ENCODE results near the gene CDC45.
"Not testable (repeated sequence)": the region's sequence is repeated elsewhere in the genome, so short reads cannot be mapped to it uniquely, and the experiment has no call there.

The CDC45 gene

DNA sequence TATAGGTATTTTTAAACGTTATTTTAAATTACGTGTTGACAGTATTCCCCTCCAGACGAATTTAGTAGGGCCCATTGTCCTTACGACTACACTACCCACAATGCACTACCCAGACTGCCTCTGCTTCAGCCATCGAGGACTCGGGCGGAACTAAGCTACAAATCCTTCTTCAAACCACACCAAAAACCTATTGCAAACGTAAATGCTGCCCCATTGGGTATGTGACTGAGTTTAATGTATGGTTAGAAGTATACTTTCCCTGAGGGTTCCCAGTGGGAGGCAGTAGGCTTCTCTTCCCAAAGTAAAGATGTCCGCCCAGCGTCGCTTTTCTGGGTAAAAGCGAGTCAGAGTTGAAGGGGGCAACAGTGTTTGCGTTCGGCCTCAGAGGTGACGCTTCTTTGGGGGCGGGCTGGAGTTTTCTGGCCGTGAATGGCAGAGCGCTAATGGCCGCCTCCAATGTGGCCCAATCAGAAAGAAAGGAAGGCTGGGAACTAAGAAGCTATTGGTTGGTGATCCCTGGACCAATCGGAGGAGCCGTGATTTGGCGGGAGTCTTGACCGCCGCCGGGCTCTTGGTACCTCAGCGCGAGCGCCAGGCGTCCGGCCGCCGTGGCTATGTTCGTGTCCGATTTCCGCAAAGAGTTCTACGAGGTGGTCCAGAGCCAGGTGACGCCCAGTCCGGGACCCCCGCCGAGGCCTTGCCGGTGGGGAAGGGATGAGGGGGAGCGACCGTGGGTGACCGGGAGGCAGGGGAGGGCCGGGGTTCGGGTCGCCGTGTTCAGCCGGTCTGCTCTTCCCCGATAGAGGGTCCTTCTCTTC, at the start of gene CDC45:
Gene CDC45 (plus strand): TSS at position 566 of the 818 bp plus-strand sequence. CDS start 49 bp downstream, at position 615.
- DNase-seq (ENCODE audit: low read depth, low spot score) = peak; percentile 95

- DNase-seq (ENCODE audit: low read depth, low spot score) = no peak
These were observed 49.5 kb upstream of the CDC45 start for GRCh38 chr22:19429950-19430889.

DNA sequence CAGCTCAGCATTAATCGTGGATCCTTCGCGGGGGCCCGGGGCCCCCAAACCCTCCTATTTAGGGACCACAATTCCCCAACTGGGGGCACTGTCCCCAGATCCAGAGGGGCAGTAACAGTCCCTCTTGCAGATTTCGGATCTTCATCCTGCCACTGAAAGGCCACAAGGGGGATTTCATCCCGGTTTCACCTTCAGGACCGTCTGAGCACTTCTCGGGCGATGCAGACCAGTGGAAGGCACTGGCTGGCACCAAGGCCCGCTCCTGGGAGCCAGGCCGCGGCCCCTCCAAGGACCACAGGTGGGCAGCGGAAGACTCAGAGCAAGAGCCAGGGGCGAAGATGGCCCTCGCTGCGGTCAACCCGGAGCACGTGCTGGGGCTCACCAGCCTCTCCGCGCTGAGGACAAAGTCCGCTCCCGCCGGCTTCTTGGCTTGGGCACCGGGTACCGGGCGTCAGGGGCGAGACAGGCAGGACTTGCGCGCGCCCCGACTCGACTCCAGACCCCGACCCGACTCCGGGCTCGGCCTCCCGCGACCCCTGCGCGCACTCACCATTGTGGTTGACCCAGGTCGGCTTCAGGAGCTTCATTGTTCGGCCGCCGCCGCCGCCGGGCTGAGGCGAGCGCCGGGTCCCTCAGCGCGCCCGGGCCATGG, 48.7 kb upstream of the CDC45 start:
- no peak for DNase-seq (ENCODE audit: low read depth, low spot score)

- DNase-seq (ENCODE audit: low read depth, low spot score) = no peak
These were observed 48.0 kb upstream of the CDC45 start, which contains the start of gene HIRA for GRCh38 chr22:19431649-19432132. TSS of gene HIRA (minus strand) at chr22:19431733. CDS start at chr22:19431476, 257 bp downstream.

DNA sequence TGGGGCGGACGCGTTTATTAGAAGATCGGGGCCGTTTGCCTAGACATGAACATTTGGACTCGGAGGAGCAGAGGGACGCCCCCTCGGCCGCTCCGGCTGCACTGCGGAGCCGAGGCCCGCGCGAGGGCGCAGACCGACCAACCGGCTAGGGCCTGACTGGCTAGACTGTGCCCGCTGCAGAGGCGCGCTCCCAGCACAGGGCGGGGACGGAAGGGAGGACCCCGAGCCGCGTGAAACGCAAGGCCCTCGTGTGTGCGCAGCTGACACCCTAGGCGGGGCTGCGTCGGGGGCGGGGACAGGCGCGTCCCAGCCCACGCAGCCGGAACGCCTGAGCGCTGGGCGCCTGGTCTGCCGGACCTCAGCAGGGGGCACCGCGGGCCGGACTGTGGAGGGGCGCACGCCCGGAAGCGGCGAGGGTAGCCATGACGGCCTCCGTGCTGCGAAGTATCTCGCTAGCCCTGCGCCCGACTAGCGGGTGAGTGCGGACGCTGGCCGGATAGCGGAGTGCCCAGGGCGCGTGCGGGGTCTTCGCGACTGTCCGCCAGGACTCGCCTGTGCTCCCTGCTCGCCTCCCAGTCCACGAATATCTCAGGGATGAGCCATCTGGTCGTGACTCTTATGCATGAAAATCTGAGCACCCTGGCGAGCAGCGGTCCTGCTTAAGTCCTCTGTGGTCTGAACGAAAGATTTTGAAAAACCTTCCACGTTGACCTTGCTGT, 47.4 kb upstream of the CDC45 start, which contains the start of gene MRPL40:
Gene MRPL40 (plus strand): TSS at position 413 of the 719 bp plus-strand sequence. CDS start 10 bp downstream, at position 423.
- no peak for DNase-seq (ENCODE audit: low read depth, low spot score)

DNA sequence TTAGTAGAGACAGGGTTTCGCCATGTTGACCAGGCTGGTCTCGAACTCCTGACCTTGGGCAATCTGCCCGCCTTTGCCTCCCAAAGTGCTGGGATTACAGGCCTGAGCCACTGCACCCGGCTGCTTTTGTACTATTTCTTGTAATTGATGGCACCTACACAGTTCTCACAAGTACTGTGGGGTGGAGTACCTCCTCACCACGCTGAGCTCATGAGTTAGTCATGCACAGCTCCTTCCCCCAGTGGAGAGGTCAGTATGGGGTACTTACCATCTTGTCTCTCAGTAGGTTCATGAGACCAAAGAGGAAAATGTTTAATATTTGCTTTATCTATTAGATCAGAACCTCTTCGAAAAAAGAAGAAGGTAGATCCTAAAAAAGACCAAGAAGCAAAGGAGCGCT, 45.3 kb upstream of the CDC45 start:
- no peak for DNase-seq (ENCODE audit: low read depth, low spot score)

DNA sequence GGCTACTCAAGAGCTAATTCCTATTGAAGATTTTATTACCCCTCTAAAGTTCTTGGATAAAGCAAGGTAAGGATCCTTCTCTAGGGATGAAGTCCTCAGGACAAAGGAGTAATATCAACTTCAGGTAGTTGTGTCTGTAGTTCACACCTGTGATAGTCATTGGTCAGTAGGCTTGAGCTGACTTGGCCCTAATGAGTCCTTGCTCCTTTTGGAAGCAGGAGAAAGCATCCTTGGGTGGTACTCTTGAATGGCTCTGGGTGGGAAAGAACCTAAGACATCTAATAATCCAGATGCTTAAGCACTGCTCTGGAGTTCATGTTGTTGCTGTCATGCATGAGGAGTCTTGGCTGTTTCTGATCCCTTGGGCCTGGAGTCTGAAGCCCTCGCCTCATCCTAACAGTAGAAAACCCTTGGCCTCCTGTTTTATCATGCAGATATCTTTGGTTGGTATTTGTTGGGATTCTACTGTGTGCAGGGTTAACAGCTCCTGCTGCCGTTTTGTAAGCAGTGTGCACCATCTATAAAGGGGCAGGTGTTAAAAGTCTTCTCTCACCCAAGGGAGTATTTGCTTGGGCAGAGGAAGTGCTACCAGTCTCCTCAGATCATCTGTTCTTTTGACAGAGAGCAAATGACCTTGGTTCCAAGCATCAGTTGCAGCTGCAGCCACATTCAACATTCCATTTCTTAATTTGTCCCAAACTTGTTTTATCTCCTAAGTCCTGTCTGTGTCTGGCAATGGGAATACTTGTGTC, 44.7 kb upstream of the CDC45 start:
- no peak for DNase-seq (ENCODE audit: low read depth, low spot score)

DNA sequence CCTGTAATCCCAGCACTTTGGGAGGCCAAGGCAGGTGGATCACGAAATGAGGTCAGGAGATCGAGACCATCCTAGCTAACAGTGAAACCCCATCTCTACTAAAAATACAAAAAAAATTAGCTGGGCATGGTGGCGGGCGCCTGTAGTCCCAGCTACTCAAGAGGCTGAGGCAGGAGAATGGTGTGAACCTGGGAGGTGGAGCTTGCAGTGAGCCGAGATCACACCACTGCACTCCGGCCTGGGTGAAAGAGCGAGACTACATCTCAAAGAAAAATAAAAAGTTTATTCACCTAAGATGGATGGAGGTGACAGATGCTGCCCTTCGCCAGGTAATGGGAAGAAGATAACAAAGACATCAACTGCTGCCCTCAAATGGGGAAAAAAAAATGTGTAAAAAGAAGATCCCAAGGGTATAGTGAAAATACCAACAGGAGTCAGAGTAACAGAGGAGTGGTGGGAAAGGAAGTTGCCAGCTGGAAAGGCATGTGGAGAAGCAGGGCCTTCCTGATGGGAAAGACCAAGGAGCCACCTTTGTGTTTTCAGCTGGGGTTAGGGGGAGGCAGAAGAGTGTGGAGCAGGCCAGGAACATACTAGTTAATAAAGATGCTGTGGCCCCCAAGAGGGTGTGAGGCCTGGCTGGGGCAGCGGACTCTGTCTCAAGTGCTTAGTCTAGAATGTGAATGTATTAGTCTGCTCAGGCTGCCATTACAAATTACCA, 43.1 kb upstream of the CDC45 start:
- not testable (repeated sequence) for DNase-seq (ENCODE audit: low read depth, low spot score)

DNA sequence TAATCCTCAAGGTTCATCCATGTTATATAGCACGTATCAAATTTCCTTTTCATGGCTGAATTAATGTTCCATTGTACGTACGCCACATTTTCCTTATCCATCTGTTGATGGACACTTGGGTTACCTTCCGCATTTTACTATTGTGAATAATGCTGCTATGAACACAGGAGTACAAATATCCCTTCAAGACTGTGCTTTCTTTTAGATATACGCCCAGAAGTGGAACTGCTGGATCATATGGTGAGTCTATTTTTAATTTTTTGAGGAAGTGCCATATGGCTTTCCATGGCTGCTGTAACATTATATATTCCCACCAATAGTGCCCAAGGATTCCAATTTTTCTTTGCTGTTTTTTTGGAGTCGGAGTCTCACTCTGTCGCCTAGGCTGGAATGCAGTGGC, 41.4 kb upstream of the CDC45 start:
- DNase-seq (ENCODE audit: low read depth, low spot score) = no peak

- no peak for DNase-seq (ENCODE audit: low read depth, low spot score)
These were observed 39.1 kb upstream of the CDC45 start for GRCh38 chr22:19440411-19441195.

DNA sequence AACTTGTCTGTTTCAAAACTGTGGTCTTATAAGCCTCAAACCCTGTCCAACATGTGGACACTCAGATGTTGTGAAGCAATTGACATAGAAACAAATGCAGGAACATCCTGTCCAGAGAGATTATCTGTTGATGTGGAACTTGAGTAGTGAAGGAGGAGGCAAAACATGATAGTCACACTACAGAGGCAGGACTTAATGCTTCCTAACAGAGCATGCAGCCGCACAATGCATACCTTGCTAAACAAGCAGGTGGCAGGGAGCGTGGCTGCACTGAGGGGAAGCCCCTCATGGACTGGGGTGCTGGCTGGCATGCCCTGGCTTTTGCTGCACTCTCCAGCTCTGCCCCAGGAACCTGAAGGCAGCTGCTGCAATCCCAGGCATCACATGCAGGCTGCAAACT, 37.6 kb upstream of the CDC45 start:
- DNase-seq (ENCODE audit: low read depth, low spot score) = no peak

- no peak for DNase-seq (ENCODE audit: low read depth, low spot score)
These were observed 36.0 kb upstream of the CDC45 start for GRCh38 chr22:19443544-19444211.

DNA sequence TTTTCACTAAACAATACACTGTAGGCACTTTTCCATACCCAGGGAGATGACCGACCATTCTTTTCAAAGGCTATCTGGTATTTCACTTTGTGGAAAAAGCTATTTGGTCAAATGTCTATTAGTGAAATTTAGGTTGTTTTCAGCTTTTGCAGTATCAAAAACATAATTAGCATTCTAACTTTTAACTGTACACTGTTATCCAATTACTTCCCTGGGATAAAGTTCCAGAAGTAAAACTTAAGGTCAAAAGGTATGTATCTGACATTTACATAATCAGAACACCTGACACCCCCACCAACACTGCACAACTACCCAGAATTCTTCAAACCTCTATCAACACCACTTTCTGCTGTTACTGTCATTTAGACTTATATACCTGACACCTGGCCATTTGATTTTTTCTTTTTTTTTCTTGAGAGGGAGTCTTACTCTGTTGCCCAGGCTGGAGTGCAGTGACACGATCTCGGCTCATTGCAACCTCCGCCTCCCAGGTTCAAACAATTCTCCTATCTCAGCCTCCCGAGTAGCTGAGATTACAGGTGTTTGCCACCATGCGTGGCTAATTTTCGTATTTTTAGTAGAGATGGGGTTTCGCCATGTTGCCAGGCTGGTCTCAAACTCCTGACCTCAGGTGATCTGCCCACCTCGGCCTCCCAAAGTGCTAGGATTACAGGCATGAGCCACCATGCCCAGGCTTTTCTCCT, 34.3 kb upstream of the CDC45 start:
- DNase-seq (ENCODE audit: low read depth, low spot score) = not testable (repeated sequence)

DNA sequence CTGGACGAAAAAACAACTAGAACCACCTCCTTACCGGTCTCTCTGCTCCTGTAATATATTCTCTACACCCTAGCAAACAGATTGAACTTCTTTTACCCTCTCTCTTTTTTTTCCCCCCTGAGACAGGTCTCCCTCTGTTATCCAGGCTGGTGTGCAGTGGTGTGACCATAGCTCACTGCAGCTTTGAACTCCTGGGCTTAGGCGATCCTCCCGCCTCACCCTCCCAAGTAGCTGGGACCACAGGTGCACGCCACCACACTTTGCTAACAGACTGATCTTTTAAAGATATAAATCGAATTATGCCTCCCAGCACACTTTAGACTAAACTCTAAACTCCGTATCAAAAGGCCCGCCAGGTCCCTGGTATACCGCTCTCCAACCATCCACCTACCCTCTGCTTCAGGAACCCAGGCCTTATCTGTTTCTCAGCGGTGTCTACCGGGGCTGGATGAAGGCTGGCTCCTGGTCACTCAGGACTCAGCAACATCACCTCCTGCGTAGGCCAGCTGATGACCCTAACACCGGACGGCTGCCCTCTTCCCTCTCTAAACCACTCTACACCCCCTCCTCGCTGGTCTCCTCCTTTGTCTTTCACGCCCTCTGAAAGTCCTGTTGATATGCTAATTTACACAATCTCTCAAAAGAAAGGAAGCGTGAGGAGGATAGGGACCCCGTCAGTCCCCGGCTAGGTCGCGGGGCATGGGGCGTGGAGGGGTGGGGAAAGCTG, 33.0 kb upstream of the CDC45 start:
- no peak for DNase-seq (ENCODE audit: low read depth, low spot score)

- DNase-seq (ENCODE audit: low read depth, low spot score) = peak; percentile 92
These were observed 32.2 kb upstream of the CDC45 start, which contains the start of gene C22orf39 for GRCh38 chr22:19447330-19448075. TSS of gene C22orf39 (minus strand) at chr22:19447711. CDS start at chr22:19447688, 23 bp downstream.

DNA sequence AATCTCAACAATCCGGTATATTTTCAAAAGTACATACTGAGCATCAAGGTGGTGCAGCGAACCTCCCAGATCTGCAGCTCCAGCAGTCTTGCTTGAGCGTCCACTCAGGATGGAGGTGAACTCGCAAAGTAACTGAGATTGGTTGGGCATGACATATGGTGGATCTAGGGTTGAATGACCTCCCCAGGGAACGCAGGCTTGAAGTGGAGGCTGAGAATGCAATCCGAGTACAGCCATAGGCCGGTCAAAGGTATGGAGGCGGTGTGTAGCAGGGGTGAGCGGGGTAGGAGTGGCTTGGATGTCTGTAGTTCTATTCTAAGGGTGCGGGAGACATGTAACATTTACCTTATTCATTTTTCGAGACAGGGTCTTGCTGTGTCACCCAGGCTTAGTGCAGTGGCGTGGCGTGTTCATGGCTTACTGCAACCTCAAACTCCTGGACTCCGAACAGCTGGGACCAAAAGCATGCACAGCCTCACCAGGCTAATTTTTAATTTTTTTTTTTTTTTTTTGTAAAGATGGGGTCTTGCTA, 31.6 kb upstream of the CDC45 start:
- no peak for DNase-seq (ENCODE audit: low read depth, low spot score)
